Aorta (tissue), 5 donors: ENCODE data around the gene FAM131C. TPM values are rescaled to one million over a fixed set of nuclear protein-coding genes. Genes with fewer than 3 reads are reported as not detected.
"Not testable (repeated sequence)": the region's sequence is repeated elsewhere in the genome, so short reads cannot be mapped to it uniquely, and the experiment has no call there.

Experiments
- ATAC-seq: fragments of 200-7000 bp; cut with Tn5 transposase; one replicate; pipeline ENCODE4 v1.9.1; 2022; ENCODE audit warnings: moderate library complexity; ENCODE audit not compliant: low FRiP score
- DNase-seq, 2 donors: peaks; one replicate each; pipeline ENCODE4 v3.0.0-alpha.2; 2020
- H3K27ac ChIP-seq, 2 donors: one replicate each; pipeline ENCODE4 v1.5.1; 2013; ENCODE audit warnings: low read length in 2 of 2, mild to moderate bottlenecking in 2 of 2, moderate library complexity in 2 of 2, control low read depth in 1 of 2, inconsistent platforms in 1 of 2, low read depth in 1 of 2
- H3K27me3 ChIP-seq, 2 donors: one replicate each; pipeline ENCODE4 v1.6.1; 2013; ENCODE audit warnings: control low read depth in 1 of 2, low read length in 1 of 2, mild to moderate bottlenecking in 1 of 2, moderate library complexity in 1 of 2; ENCODE audit not compliant: insufficient read depth in 2 of 2, control insufficient read depth in 1 of 2
- H3K36me3 ChIP-seq, 2 donors: one replicate each; pipeline ENCODE4 v1.6.1; 2013; ENCODE audit warnings: control low read depth in 1 of 2, low read length in 1 of 2, mild to moderate bottlenecking in 1 of 2; ENCODE audit not compliant: insufficient read depth in 2 of 2, control insufficient read depth in 1 of 2
- H3K4me1 ChIP-seq, 2 donors: one replicate each; pipeline ENCODE4 v1.6.1; 2013; ENCODE audit warnings: low read length in 2 of 2, control low read depth in 1 of 2, mild to moderate bottlenecking in 1 of 2, moderate library complexity in 1 of 2; ENCODE audit not compliant: insufficient read depth in 2 of 2, control insufficient read depth in 1 of 2
- H3K4me3 ChIP-seq, 2 donors: one replicate each; pipeline ENCODE4 v1.5.1; 2013; ENCODE audit warnings: low read length in 2 of 2, control low read depth in 1 of 2, mild to moderate bottlenecking in 1 of 2
- H3K9me3 ChIP-seq: one replicate; pipeline ENCODE4 v1.6.1; 2013; ENCODE audit warnings: mild to moderate bottlenecking, low read length; ENCODE audit not compliant: control insufficient read depth
- WGBS, 2 donors: extraction: QIAGEN DNeasy Blood & Tissue Kit; methylation state at CpG; one replicate each; pipeline ENCODE4 v1.1.7; 2013; 5-methylcytosine and 5-hydroxymethylcytosine counted together
- intact Hi-C, 2 donors: fragments of 100-400 bp; cut with DNase I; formaldehyde crosslinking; loops; one replicate each; pipeline versions ENCODE4 v1.14.2 to v1.15.0; 2022
- polyA plus RNA-seq, 2 donors: library from polyadenylated mRNA; stranded (reverse); fragments of 200-250 nt; gene quantifications; one replicate each; pipeline ENCODE4 v1.2.3, GENCODE V29; 2013
- total RNA-seq, 2 donors: library from RNA; stranded (reverse); fragmentation: NEBNext Ultra II Directional; extraction: Animal tissue kit (Norgen Biotek cat#: 25700); gene quantifications; one replicate each; pipeline ENCODE4 v1.2.1, GENCODE V29; 2021
- donor health status: healthy with polysubstance abuse.
- donor health status: Bipolar disorder and iron deficiency.
- donor health status: DM: no; HTN: no; CAD: no.
- donor health status: DM: no; HTN: no; CAD: no.
- donor health status: DM: yes; HTN: yes; CAD: no.

The FAM131C gene
- total and polyA plus RNA-seq, 4 donors, result 0.26 to 0.67 TPM; not detected in 2

GRCh38 chr1:16110456-16110855 is 37.0 kb upstream of the FAM131C start:
- Histone ChIP-seq H3K4me1 (no peaks in the 10 kb centered on the region), H3K9me3 (peaks cover 3% of the 10 kb centered on the region), H3K4me3 (no peak overlapping the region), H3K36me3 (no peaks in the 10 kb centered on the region), H3K27ac (no peak overlapping the region), H3K27me3 (no peaks in the 10 kb centered on the region)
- ATAC-seq (no peak), DNase-seq (peak in 1 of 2 donors; percentile 34)
- intact Hi-C loops, result no loop called here
- 94% methylated on average over 6 of the region's 6 CpGs for WGBS, 2 donors

GRCh38 chr1:16109571-16109970 is 36.1 kb upstream of the FAM131C start:
- H3K27me3 ChIP-seq, result no peaks in the 10 kb centered on the region
- 97 to 100% methylated on average over 1 of the region's 1 CpG for WGBS, 2 donors
- H3K4me3 ChIP-seq, result no peak overlapping the region
- intact Hi-C loops, result no loop called here
- H3K27ac ChIP-seq, result no peak overlapping the region
- peaks cover 3% of the 10 kb centered on the region for H3K9me3 ChIP-seq
- DNase-seq (peak; percentile 16 to 38), ATAC-seq (no peak)
- no peaks in the 10 kb centered on the region for H3K36me3 ChIP-seq
- no peaks in the 10 kb centered on the region for H3K4me1 ChIP-seq

GRCh38 chr1:16107039-16107438 is 33.6 kb upstream of the FAM131C start:
- H3K36me3 ChIP-seq, H3K27ac ChIP-seq, ATAC-seq, DNase-seq, intact Hi-C loops, H3K4me1 ChIP-seq, H3K27me3 ChIP-seq, H3K9me3 ChIP-seq, H3K4me3 ChIP-seq: not testable (repeated sequence)
- 56 to 57% methylated on average over 5 of the region's 5 CpGs for WGBS, 2 donors

GRCh38 chr1:16101623-16102022 is 28.2 kb upstream of the FAM131C start:
- Histone ChIP-seq H3K27me3 (no peaks in the 10 kb centered on the region), H3K9me3 (no peaks in the 10 kb centered on the region), H3K36me3 (no peaks in the 10 kb centered on the region), H3K4me1 (no peaks in the 10 kb centered on the region), H3K4me3 (no peak overlapping the region), H3K27ac (no peak overlapping the region)
- no peak for ATAC-seq
- intact Hi-C loops, result no loop called here
- DNase-seq, result peak; percentile 5 to 48
- 55 to 72% methylated on average over 9 of the region's 9 CpGs for WGBS, 2 donors

- Histone ChIP-seq H3K4me3 (no peak overlapping the region), H3K36me3 (no peaks in the 10 kb centered on the region), H3K27ac (no peak overlapping the region), H3K27me3 (no peaks in the 10 kb centered on the region), H3K9me3 (no peaks in the 10 kb centered on the region), H3K4me1 (no peaks in the 10 kb centered on the region)
- DNase-seq, result no peak
- WGBS, 2 donors, result 95 to 96% methylated on average over 1 of the region's 1 CpG
- intact Hi-C loops, result no loop called here
- no peak for ATAC-seq
Measured at GRCh38 chr1:16099412-16099811, 26.0 kb upstream of the FAM131C start.

- no peaks in the 10 kb centered on the region for H3K27me3 ChIP-seq
- H3K36me3 ChIP-seq, result no peaks in the 10 kb centered on the region
- DNase-seq (peak; percentile 9 to 66), ATAC-seq (no peak)
- no peak overlapping the region for H3K4me3 ChIP-seq
- intact Hi-C loops, result no loop called here
- H3K4me1 ChIP-seq, result no peaks in the 10 kb centered on the region
- no peak overlapping the region for H3K27ac ChIP-seq
- H3K9me3 ChIP-seq, result no peaks in the 10 kb centered on the region
- 66 to 68% methylated on average over 9 of the region's 9 CpGs for WGBS, 2 donors
Measured at GRCh38 chr1:16095447-16095846, 22.0 kb upstream of the FAM131C start.

- no peaks in the 10 kb centered on the region for H3K36me3 ChIP-seq
- H3K4me3 ChIP-seq, result no peak overlapping the region
- WGBS, 2 donors, result 89 to 91% methylated on average over 21 of the region's 21 CpGs
- ATAC-seq (no peak), DNase-seq (peak in 1 of 2 donors; percentile 40)
- H3K9me3 ChIP-seq, result no peaks in the 10 kb centered on the region
- H3K27ac ChIP-seq, result no peak overlapping the region
- no peaks in the 10 kb centered on the region for H3K27me3 ChIP-seq
- no peaks in the 10 kb centered on the region for H3K4me1 ChIP-seq
- intact Hi-C loops, result no loop called here
Measured at GRCh38 chr1:16094453-16095158, 21.2 kb upstream of the FAM131C start.

GRCh38 chr1:16093611-16094010 is 20.2 kb upstream of the FAM131C start:
- Histone ChIP-seq H3K4me3 (no peak overlapping the region), H3K9me3 (no peaks in the 10 kb centered on the region), H3K36me3 (no peaks in the 10 kb centered on the region), H3K4me1 (no peaks in the 10 kb centered on the region), H3K27me3 (no peaks in the 10 kb centered on the region), H3K27ac (no peak overlapping the region)
- intact Hi-C loops, result no loop called here
- 87 to 88% methylated on average over 9 of the region's 9 CpGs for whole genome bisulfite sequencing, 2 donors
- DNase-seq (peak in 1 of 2 donors; percentile 51), ATAC-seq (no peak)

GRCh38 chr1:16092923-16093511 is 19.6 kb upstream of the FAM131C start:
- H3K27ac ChIP-seq, result no peak overlapping the region
- H3K4me3 ChIP-seq, result no peak overlapping the region
- intact Hi-C loops, result no loop called here
- no peak for ATAC-seq
- H3K27me3 ChIP-seq, result no peaks in the 10 kb centered on the region
- H3K9me3 ChIP-seq, result no peaks in the 10 kb centered on the region
- no peaks in the 10 kb centered on the region for H3K36me3 ChIP-seq
- H3K4me1 ChIP-seq, result no peaks in the 10 kb centered on the region
- WGBS, 2 donors, result 95 to 99% methylated on average over 9 of the region's 9 CpGs
- peak in 1 of 2 donors; percentile 37 for DNase-seq
